Myocyte (in vitro differentiated cells): ENCODE data around the gene SMG5. TPM values are rescaled to one million over a fixed set of nuclear protein-coding genes. Genes with fewer than 3 reads are reported as not detected.

Source experiments
- DNase-seq: peaks from one replicate; pipeline ENCODE4 v3.0.0-alpha.2; 2012; ENCODE audit warnings: low read depth
- total RNA-seq: library from RNA; depleted of rRNA; stranded (reverse); fragments of >200 nt; gene quantifications from 2 replicates; pipeline ENCODE4 v1.2.3, GENCODE V29; 2014

SMG5 gene
- total RNA-seq, 1 donor from 2014 or later: 104 TPM

DNA sequence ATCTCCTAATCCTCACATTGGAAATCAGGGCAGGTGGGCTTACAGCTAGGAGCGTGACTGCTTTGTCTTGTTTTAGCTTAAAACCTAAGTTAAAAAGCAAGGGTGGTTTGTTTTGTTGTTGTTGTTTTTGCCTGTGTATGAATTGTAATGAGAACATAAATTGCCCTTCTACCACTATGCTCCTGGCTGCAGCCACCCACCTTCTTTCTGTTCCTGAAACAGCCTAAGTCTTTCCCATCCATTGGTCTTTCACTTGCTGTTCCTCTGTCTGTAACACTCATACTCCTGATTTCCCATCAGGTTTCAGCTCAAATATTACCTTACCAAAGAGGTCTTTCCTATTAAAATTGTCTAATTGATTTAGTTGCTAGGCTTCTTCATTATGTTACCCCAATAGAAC lies 896 bp upstream of the SMG5 start:
- no peak for DNase-seq

GRCh38 chr1:156281693-156282478 lies 739 bp downstream of the SMG5 start:
- peak; percentile 42 for DNase-seq

DNA sequence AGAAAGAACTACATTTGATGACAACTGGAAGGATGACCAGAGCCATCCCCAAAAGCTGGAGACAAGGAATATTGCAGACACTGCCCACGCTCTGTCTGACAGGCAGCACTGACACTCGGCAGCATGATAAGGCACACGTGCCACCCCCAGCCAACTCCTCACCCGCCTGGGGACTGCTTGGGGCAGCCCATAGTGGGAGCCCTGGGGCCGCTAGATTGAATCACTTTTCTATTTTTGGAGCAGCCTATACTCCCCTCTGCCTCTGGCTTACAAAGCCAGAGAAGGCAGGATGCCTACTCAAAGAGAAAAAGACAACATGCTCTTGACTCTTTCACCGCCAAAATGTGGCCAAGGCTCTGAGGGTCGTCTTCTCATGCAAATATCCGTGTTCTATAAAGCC lies 1.3 kb downstream of the SMG5 start:
- peak; percentile 89 for DNase-seq

DNA sequence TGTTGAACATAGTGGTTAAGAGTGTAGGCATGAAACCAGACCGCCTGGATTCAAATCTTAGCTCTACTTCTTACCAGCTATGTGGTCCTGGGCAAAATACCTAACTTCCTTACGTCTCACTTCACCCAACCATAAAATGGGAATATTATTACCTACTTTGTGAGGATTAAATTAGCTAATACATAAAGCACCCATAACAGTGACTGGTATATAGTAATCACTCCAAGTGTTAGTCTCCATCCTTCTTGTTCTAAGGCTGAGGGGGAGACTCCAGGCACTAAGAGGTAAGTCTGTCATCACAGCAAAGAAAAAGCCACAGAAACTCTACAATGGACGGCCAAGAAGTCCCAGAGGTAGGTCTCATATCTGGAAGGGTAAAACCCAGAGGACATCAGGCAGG lies 2.8 kb downstream of the SMG5 start:
- no peak for DNase-seq

DNA sequence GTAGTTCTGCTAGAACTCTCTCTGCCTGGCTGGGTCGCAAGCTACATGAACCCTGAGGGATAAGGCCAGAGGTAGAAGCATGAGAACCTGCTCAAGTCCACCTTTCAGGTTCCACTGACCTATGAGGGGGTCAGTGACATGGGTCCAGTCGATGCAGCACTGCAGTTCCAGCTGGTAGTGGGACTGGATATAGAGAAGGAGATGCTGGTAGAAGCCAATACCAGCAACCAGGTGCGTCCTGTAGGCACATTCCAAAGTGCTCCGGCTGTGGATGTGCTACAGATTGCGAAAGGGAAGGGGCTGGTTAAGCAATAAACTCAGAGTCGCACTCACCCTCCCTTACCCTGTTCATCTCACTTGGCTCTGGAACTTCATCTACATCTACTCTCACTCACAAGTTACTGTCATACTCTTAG lies 5.7 kb downstream of the SMG5 start:
- DNase-seq: no peak

DNA sequence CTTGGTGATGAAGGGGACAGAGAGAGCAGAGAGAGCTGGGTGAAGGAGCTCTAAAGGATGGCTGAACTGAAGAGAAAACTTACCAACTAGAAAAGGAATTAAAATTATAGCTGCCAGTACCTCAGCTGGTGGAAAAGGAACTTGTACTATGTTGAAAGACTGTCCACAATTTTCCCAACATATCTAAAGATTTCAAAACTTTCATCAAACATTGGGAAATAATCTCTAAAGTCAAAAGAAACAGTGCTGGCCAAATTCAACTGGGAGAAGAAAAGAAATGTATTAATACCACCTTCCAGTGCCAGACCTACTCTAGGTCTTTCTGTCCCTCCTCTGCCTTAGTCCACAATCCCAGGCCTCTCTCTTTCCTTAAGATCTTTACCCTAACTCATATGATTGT lies 6.1 kb downstream of the SMG5 start:
- no peak for DNase-seq

GRCh38 chr1:156270314-156270713 lies 12.3 kb downstream of the SMG5 start:
- DNase-seq: no peak

- DNase-seq: no peak
Measured at GRCh38 chr1:156268336-156268735, 14.3 kb downstream of the SMG5 start.

GRCh38 chr1:156266051-156266450 lies 16.6 kb downstream of the SMG5 start:
- no peak for DNase-seq

- DNase-seq: no peak
Measured at GRCh38 chr1:156263288-156263655, 19.4 kb downstream of the SMG5 start.

GRCh38 chr1:156262461-156263287 lies 20.0 kb downstream of the SMG5 start:
- peak; percentile 46 for DNase-seq

DNA sequence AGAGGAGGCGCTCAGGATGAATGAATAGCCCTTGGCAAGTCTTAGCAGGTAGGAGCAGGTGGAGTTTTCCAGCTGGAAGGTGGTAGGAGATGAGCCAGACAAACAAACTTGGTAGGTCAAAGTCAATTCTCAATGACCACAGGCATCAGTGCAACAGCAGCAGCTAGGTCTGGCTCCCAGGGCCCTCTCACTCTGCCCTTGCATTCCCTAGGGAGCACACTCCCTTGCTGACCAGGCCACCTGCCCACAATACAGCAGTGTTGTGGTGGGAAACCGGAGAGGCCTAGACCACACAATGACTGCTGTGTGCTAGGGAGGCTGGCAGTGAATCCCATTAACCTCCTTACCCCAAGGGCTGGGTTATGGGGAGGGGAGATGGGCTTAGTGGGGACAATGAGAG lies 21.7 kb downstream of the SMG5 start:
- DNase-seq: peak; percentile 97

- DNase-seq: peak; percentile 63
Measured at GRCh38 chr1:156259805-156260204, 22.8 kb downstream of the SMG5 start.

DNA sequence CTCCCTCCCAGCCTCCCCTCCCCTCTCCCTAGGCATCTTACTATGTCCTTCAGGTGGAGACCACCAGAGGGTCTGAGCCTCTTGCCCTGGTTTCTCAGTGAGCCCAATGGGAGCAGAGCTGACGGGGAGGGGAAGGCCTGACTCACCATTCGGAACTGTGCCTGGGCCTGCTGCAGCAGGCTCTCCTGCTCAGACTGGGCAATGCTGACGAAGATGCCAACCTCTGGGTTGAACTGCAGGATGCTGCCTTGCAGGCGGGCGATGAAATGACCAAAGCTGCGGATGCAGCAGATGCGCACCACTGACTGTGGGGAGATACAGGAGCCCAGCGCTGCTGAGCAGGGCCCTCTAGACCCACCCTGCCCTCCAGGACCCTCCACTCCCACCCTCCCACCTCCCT lies 23.8 kb downstream of the SMG5 start:
- DNase-seq: no peak

GRCh38 chr1:156257711-156258110 lies 24.9 kb downstream of the SMG5 start:
- DNase-seq: no peak

GRCh38 chr1:156253634-156254033 lies 29.0 kb downstream of the SMG5 start:
- DNase-seq: no peak

DNA sequence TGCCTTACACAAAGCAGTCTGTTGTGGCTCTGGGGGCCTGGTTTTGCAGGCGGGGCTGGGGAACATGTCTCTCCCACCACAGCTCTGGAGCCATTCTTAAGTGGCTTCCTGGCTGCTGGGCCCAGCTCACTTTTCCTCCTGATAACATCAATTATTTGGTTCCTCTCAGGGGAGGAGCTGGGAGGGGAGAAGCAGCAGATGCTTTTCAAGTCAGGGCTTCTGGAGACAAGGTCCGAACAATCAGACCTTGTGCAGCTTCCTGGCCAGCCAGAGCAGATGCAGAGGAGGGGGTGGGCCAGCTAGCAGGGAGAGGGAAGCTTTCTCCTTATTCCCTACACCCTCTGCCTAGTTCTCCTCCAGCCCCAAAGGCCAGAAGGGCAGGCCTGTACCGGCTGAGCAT lies 31.1 kb downstream of the SMG5 start:
- DNase-seq: no peak

- DNase-seq: no peak
Measured at GRCh38 chr1:156249593-156249992, 33.0 kb downstream of the SMG5 start.

- no peak for DNase-seq
Measured at GRCh38 chr1:156248323-156248683, 34.3 kb downstream of the SMG5 start.

DNA sequence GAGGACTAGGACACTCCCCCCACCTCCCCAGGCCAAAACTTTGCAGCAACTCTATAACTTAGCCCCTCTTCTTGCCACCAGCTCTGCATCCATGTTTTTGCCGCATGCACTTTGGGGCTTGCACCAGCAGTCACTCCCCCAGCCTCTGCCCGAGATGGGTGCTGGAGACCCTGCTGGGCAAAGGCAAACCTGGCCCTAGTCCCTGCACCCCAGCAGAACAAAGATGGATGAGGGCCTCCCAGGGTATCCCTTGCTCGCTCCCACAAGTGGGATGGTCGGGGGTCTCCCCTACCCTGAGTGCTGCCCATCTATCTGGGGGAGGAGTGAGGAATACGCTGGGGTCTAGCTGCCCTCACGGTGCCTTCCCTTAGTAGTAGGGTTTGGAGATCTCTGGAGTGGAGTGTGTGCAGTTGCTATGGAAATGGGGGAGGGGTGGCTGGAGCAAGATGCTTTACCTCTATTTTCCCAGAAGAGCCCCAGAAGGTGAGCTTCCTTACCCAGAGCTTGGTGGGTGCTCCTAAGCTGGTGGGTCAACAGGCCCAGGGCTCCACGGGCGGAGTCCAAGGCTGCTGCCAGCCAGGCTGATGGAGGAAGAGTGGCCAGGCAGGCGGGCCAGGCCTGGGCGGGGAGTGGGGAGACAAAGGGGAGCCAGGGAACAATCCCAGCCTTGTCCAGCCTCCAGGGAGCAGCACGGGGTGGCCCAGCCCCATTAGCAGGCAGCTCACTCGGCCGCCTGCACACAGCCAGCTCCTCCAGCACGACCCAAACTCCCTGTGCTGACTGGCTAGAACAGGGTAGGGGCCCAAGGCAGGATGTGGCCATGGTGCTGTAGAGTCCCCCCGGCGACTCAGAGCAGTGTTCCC lies 34.9 kb downstream of the SMG5 start, which contains the start of gene PAQR6:
TSS of gene PAQR6 (minus strand) at position 597 of the 863 bp plus-strand sequence. CDS start 1,325 bp downstream, outside the sequence.
- DNase-seq: no peak

DNA sequence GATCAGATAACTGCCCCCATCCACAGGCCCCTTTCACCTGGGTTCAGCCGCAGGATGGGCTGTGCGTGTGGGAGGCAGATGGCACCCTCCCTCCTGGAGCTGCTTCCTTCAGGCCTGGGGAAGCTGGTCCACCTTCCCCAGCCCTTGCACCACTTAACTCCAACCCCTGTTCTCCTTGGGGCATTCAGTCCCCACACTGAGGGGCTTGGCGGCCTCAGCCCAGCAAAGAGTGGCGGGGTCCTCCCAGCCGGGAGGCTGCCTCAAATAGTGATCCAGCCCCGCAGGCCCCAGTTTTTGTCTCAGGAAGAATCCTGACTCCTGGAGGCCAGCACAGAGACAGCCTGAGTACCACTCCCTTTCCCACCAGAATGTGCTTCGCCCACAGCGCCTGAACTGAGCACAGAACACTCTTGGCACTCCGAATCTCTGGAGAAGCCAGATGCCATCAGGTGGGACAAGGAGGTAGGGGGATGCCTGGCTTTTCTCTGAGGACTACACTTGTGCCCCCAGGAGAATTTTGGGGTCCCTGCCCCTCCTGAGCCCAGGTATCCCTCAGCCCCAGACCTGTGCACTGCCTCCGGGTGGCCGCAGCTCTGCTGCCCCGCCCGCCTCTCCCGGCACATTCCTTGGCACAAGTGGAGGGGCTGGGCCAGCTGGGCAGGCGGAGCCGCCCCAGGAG lies 35.7 kb downstream of the SMG5 start:
- DNase-seq: no peak
